Activated CD4-positive, alpha-beta memory T cell treated with anti-CD3 and anti-CD28 coated beads, Interleukin-2, amount 10 ng/mL, durations not matched to agents 7 days and 5 days (primary cell): ENCODE measurements around the gene RNF220. TPM values are rescaled to one million over a fixed set of nuclear protein-coding genes. Genes with fewer than 3 reads are reported as not detected.

Experiments
- CTCF ChIA-PET: fragments of 350-600 bp; sonication (Branson Sonifier 250); formaldehyde crosslinking; loops from one replicate; lab custom pipeline; 2021; ENCODE audit warnings: antibody characterized with exemption, inconsistent platforms; lab: Charles Lee
- POLR2A ChIA-PET: fragments of 350-600 bp; sonication (Branson Sonifier 250); formaldehyde crosslinking; loops from one replicate; lab custom pipeline; 2021; ENCODE audit warnings: antibody characterized with exemption; lab: Charles Lee
- DNase-seq: peaks from one replicate; pipeline ENCODE4 v3.0.0-alpha.2; 2020
- H3K27ac Mint-ChIP-seq: one replicate; pipeline ENCODE4 v1.8.0; 2021; ENCODE audit warnings: mild to moderate bottlenecking, mixed read lengths
- H3K27me3 Mint-ChIP-seq: one replicate; pipeline ENCODE4 v1.8.0; 2021; ENCODE audit warnings: mixed read lengths
- H3K36me3 Mint-ChIP-seq: one replicate; pipeline ENCODE4 v1.8.0; 2021; ENCODE audit warnings: low read depth, mixed read lengths
- H3K4me1 Mint-ChIP-seq: one replicate; pipeline ENCODE4 v1.8.0; 2021; ENCODE audit warnings: mixed read lengths
- H3K4me3 Mint-ChIP-seq: one replicate; pipeline ENCODE4 v1.8.0; 2021; ENCODE audit warnings: mild to moderate bottlenecking, mixed read lengths
- H3K9me3 Mint-ChIP-seq: one replicate; pipeline ENCODE4 v1.8.0; 2021; ENCODE audit warnings: mixed read lengths
- total RNA-seq, 2 experiments: library from RNA; stranded (reverse); gene quantifications; one replicate each; pipeline ENCODE4 v1.2.3, GENCODE V29; 2021

Gene RNF220
- total RNA-seq, 2 experiments from 2014 or later = 69.0 to 70.7 TPM

- ChIA-PET CTCF (interaction anchor here (0.6 to 1.4 kb wide), 2 partner anchors 200 to 459 kb away, joined by 3 to 6 read pairs; no protein-coding TSS in a partner anchor), POLR2A (no interaction called here)
- DNase-seq = no peak
- Mint-ChIP-seq H3K4me1 (no peaks in the 10 kb centered on the region), H3K27me3 (peaks cover 6% of the 10 kb centered on the region), H3K27ac (no peak overlapping the region), H3K4me3 (no peak overlapping the region), H3K36me3 (no peaks in the 10 kb centered on the region), H3K9me3 (no peaks in the 10 kb centered on the region)
Observed at GRCh38 chr1:44606701-44607281, 201.7 kb downstream of the RNF220 start.

- Mint-ChIP-seq H3K4me1 (no peaks in the 10 kb centered on the region), H3K9me3 (no peaks in the 10 kb centered on the region), H3K36me3 (no peaks in the 10 kb centered on the region), H3K27me3 (peaks cover 6% of the 10 kb centered on the region), H3K4me3 (no peak overlapping the region), H3K27ac (no peak overlapping the region)
- CTCF ChIA-PET = interaction anchor here (0.7 to 5.4 kb wide), 6 partner anchors 12 to 201 kb away, joined by 3 to 34 read pairs (median 4); partner anchors contain the start of gene TMEM53
- no peak for DNase-seq
- POLR2A ChIA-PET = no interaction called here
Observed at GRCh38 chr1:44608141-44608540, 203.1 kb downstream of the RNF220 start.

- POLR2A ChIA-PET = interaction anchor here (1.2 kb wide), 1 partner anchor 21 kb away, joined by 3 read pairs; no protein-coding TSS in a partner anchor
- H3K4me1 Mint-ChIP-seq = no peaks in the 10 kb centered on the region
- CTCF ChIA-PET = interaction anchor here (1.2 to 5.4 kb wide), 2 partner anchors 37 to 43 kb away, joined by 3 to 34 read pairs; no protein-coding TSS in a partner anchor
Observed at GRCh38 chr1:44609412-44609767, 204.3 kb downstream of the RNF220 start.

GRCh38 chr1:44609768-44610526 lies 204.9 kb downstream of the RNF220 start:
- Mint-ChIP-seq H3K27me3 (peaks cover 3% of the 10 kb centered on the region), H3K9me3 (no peaks in the 10 kb centered on the region), H3K27ac (no peak overlapping the region), H3K4me1 (no peaks in the 10 kb centered on the region), H3K36me3 (no peaks in the 10 kb centered on the region), H3K4me3 (no peak overlapping the region)
- POLR2A ChIA-PET = interaction anchor here (1.2 kb wide), 1 partner anchor 21 kb away, joined by 3 read pairs; no protein-coding TSS in a partner anchor
- no peak for DNase-seq
- CTCF ChIA-PET = interaction anchor here (5.4 kb wide), 1 partner anchor 43 kb away, joined by 34 read pairs; no protein-coding TSS in a partner anchor

More at GRCh38 chr1:44609412-44609767, 204.3 kb downstream of the RNF220 start:
- Mint-ChIP-seq H3K36me3 (no peaks in the 10 kb centered on the region), H3K27ac (no peak overlapping the region), H3K27me3 (peaks cover 3% of the 10 kb centered on the region), H3K9me3 (no peaks in the 10 kb centered on the region), H3K4me3 (no peak overlapping the region)
- no peak for DNase-seq

GRCh38 chr1:44610527-44611148 lies 205.6 kb downstream of the RNF220 start:
- H3K36me3 Mint-ChIP-seq = no peaks in the 10 kb centered on the region
- H3K4me1 Mint-ChIP-seq = no peaks in the 10 kb centered on the region
- ChIA-PET CTCF (interaction anchor here (5.4 kb wide), 1 partner anchor 42 kb away, joined by 34 read pairs; no protein-coding TSS in a partner anchor), POLR2A (no interaction called here)
- DNase-seq = no peak
- H3K27ac Mint-ChIP-seq = no peak overlapping the region
- H3K9me3 Mint-ChIP-seq = no peaks in the 10 kb centered on the region
- no peak overlapping the region for H3K4me3 Mint-ChIP-seq
- H3K27me3 Mint-ChIP-seq = peaks cover 3% of the 10 kb centered on the region

- no peak overlapping the region for H3K27ac Mint-ChIP-seq
Observed at GRCh38 chr1:44611419-44611818, 206.4 kb downstream of the RNF220 start.

GRCh38 chr1:44611866-44612265 lies 206.8 kb downstream of the RNF220 start:
- CTCF ChIA-PET = interaction anchor here (5.4 kb wide), 1 partner anchor 41 kb away, joined by 34 read pairs; no protein-coding TSS in a partner anchor
- DNase-seq = no peak
- no peak overlapping the region for H3K27ac Mint-ChIP-seq
- POLR2A ChIA-PET = interaction anchor here (1.4 kb wide), 1 partner anchor 19 kb away, joined by 3 read pairs; no protein-coding TSS in a partner anchor
- no peak overlapping the region for H3K4me3 Mint-ChIP-seq
- peaks cover 3% of the 10 kb centered on the region for H3K27me3 Mint-ChIP-seq
- no peaks in the 10 kb centered on the region for H3K4me1 Mint-ChIP-seq
- H3K36me3 Mint-ChIP-seq = no peaks in the 10 kb centered on the region
- no peaks in the 10 kb centered on the region for H3K9me3 Mint-ChIP-seq

More at GRCh38 chr1:44611419-44611818, 206.4 kb downstream of the RNF220 start:
- CTCF ChIA-PET = interaction anchor here (5.4 kb wide), 1 partner anchor 41 kb away, joined by 34 read pairs; no protein-coding TSS in a partner anchor
- Mint-ChIP-seq H3K4me3 (no peak overlapping the region), H3K9me3 (no peaks in the 10 kb centered on the region), H3K27me3 (peaks cover 3% of the 10 kb centered on the region), H3K4me1 (no peaks in the 10 kb centered on the region), H3K36me3 (no peaks in the 10 kb centered on the region)
- POLR2A ChIA-PET = interaction anchor here (1.4 kb wide), 1 partner anchor 20 kb away, joined by 3 read pairs; no protein-coding TSS in a partner anchor
- no peak for DNase-seq

GRCh38 chr1:44613941-44614340 lies 208.9 kb downstream of the RNF220 start:
- no peaks in the 10 kb centered on the region for H3K36me3 Mint-ChIP-seq
- H3K4me1 Mint-ChIP-seq = no peaks in the 10 kb centered on the region
- no peak overlapping the region for H3K27ac Mint-ChIP-seq
- POLR2A ChIA-PET = no interaction called here
- H3K4me3 Mint-ChIP-seq = no peak overlapping the region
- H3K27me3 Mint-ChIP-seq = peaks cover 6% of the 10 kb centered on the region
- no peak for DNase-seq
- H3K9me3 Mint-ChIP-seq = no peaks in the 10 kb centered on the region
- CTCF ChIA-PET = no interaction called here

GRCh38 chr1:44616284-44616990 lies 211.4 kb downstream of the RNF220 start:
- Mint-ChIP-seq H3K9me3 (no peaks in the 10 kb centered on the region), H3K27me3 (peaks cover 5% of the 10 kb centered on the region), H3K27ac (no peak overlapping the region), H3K36me3 (no peaks in the 10 kb centered on the region), H3K4me3 (no peak overlapping the region), H3K4me1 (no peaks in the 10 kb centered on the region)
- CTCF ChIA-PET = interaction anchor here (1.1 kb wide), 1 partner anchor 36 kb away, joined by 5 read pairs; no protein-coding TSS in a partner anchor
- no peak for DNase-seq
- POLR2A ChIA-PET = interaction anchor here (1.5 kb wide), 1 partner anchor 15 kb away, joined by 8 read pairs; no protein-coding TSS in a partner anchor

- Mint-ChIP-seq H3K27me3 (peaks cover 3% of the 10 kb centered on the region), H3K4me3 (no peak overlapping the region), H3K27ac (no peak overlapping the region), H3K4me1 (no peaks in the 10 kb centered on the region), H3K36me3 (no peaks in the 10 kb centered on the region), H3K9me3 (no peaks in the 10 kb centered on the region)
- ChIA-PET CTCF (no interaction called here), POLR2A (interaction anchor here (1.5 kb wide), 1 partner anchor 15 kb away, joined by 8 read pairs; no protein-coding TSS in a partner anchor)
- no peak for DNase-seq
Observed at GRCh38 chr1:44616991-44617702, 212.1 kb downstream of the RNF220 start.

- DNase-seq = no peak
- H3K9me3 Mint-ChIP-seq = no peaks in the 10 kb centered on the region
- no peak overlapping the region for H3K4me3 Mint-ChIP-seq
- H3K4me1 Mint-ChIP-seq = no peaks in the 10 kb centered on the region
- POLR2A ChIA-PET = interaction anchor here (1.5 kb wide), 1 partner anchor 14 kb away, joined by 3 read pairs; no protein-coding TSS in a partner anchor
- CTCF ChIA-PET = no interaction called here
- H3K27ac Mint-ChIP-seq = no peak overlapping the region
- H3K36me3 Mint-ChIP-seq = no peaks in the 10 kb centered on the region
- H3K27me3 Mint-ChIP-seq = peaks cover 3% of the 10 kb centered on the region
Observed at GRCh38 chr1:44617703-44618029, 212.6 kb downstream of the RNF220 start.
